Fibroblast of skin of right quadriceps (primary cell): ENCODE measurements around the gene CTNND2.
A peak's percentile ranks its signal among the peaks of the same experiment; 100 is the strongest.

Experiments used
- DNase-seq: peaks from one replicate; pipeline ENCODE4 v3.0.0-alpha.2; 2013

CTNND2 gene, protein sequence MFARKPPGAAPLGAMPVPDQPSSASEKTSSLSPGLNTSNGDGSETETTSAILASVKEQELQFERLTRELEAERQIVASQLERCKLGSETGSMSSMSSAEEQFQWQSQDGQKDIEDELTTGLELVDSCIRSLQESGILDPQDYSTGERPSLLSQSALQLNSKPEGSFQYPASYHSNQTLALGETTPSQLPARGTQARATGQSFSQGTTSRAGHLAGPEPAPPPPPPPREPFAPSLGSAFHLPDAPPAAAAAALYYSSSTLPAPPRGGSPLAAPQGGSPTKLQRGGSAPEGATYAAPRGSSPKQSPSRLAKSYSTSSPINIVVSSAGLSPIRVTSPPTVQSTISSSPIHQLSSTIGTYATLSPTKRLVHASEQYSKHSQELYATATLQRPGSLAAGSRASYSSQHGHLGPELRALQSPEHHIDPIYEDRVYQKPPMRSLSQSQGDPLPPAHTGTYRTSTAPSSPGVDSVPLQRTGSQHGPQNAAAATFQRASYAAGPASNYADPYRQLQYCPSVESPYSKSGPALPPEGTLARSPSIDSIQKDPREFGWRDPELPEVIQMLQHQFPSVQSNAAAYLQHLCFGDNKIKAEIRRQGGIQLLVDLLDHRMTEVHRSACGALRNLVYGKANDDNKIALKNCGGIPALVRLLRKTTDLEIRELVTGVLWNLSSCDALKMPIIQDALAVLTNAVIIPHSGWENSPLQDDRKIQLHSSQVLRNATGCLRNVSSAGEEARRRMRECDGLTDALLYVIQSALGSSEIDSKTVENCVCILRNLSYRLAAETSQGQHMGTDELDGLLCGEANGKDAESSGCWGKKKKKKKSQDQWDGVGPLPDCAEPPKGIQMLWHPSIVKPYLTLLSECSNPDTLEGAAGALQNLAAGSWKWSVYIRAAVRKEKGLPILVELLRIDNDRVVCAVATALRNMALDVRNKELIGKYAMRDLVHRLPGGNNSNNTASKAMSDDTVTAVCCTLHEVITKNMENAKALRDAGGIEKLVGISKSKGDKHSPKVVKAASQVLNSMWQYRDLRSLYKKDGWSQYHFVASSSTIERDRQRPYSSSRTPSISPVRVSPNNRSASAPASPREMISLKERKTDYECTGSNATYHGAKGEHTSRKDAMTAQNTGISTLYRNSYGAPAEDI (N-terminal part only)

DNA sequence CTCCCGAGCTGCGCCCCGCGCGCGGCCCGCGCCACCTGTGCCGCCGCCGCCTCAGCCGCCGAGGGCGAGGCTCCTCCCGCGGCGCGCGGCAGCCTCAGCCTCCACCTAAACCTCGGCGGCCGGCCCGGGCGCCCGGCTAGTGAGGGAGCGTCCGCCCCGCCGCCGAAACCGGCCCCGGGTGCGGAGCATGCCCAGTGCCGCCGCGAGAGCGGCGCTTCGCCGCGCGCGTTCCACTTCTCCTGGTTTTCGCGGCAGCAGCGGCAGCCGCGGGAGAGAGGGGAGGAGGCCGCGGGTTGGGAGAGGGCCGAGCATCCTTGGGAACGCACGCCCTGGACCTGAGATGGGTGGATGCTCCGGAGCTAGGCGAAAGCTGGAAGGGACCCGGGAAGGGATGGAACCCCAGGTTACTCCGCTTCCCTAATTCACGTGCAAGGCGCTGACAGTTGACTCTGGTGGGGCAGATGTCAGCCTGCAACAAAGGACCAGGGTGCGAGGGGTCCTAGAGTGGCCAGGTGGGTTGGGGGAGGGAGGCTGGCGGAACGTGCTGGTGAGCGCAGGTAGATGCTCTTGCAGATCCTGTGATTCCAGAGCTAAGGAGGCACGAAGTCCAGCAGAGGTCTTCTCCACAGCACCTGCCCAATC, at the start of gene CTNND2:
CTNND2 (minus strand) TSS at position 182 of the 642 bp plus-strand sequence. CDS start 593 bp downstream, outside the sequence.
- DNase-seq = peak; percentile 17

DNA sequence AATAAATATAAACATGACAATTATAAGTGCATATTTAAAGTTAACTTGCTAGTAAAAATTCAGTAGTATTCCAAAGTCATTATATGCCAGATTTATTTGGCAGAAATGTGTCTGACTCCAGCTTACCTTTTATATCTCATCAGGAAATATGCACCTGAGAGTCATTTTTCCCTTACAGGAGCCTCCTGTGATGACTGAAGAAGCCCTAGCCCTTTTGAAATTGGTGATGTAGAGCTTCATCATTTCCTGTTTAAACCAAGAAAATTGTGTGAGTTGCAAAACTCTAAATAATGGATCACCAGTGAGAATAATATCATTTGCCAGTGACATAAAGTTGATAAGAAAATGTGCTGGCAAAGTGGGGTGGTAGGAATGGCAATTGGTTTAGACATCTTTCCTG, 42.1 kb upstream of the CTNND2 start:
- DNase-seq = no peak

DNA sequence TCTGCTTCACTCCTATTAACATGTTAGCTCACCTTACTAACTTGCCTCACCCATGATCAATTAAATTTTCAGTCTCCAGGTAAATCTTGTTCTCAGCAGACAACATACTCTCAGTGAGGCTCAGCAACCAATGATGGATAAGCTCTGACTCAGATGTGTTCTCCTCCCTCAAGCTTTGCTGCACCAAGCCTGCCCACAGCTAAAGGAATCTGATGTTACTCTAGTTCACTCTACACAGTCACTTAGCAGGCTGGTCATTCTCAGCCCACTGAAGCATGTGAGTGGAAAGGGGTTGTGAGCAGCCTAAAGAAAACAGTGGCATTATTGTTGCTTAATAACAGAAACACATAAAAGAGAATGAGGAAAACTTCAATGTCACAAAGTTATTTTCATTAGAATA, 37.3 kb upstream of the CTNND2 start:
- no peak for DNase-seq

DNA sequence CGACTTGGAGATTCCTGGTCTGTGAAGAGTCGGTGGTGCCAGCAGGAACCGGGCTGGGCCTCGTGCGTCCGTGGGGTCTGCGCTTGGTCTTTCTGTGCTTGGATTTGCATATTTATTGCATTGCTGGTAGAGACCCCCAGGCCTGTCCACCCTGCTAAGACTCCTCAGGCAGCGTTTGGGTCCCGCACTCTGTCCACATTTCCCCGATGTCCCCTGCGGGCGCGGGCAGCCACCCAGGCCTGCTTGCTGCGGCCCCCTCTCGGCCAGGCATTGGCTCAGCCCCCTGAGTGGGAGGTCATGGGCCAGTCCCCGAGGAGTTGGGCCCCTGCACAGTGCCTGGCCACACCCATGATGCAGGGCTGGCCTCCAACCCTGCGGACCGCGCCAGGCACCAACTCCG, 27.4 kb upstream of the CTNND2 start:
- no peak for DNase-seq

DNA sequence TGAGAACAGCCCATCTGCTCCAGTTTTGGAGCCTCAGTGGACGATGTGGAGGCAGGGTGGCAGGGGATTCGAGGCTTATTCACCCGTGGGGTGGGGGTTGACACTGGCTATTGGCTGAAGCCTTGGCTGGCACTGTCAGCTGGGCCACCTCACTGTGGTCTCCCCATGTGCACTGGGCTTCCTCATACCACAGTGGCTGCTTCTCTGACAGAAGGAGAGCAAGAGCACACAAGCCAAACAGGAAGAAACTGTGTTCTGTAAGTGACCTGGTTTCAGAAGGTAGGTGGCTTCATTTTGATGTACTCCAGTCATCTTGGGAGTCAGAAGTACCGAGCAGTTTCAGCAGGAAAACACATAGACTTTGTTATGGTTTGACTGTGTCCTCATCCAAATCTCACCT, 24.7 kb upstream of the CTNND2 start:
- no peak for DNase-seq

DNA sequence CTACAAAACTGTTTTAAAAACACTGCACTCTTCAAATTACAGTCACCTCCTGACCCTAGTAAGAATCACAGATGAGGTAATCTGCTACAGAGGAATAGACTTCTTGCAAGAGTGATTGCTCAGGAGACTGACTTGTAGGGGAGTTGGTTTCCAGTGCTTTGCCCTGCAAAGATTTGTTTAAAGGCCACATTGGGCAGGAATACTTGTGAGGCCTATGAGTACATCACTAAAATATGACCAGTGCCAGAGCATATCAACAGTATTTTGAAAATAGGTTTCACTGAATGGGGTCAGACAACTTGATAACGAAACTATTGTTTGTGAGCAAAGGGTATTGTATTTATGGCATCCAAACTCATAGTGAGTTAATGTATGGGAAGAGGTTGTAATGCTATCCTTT, 21.5 kb upstream of the CTNND2 start:
- no peak for DNase-seq

DNA sequence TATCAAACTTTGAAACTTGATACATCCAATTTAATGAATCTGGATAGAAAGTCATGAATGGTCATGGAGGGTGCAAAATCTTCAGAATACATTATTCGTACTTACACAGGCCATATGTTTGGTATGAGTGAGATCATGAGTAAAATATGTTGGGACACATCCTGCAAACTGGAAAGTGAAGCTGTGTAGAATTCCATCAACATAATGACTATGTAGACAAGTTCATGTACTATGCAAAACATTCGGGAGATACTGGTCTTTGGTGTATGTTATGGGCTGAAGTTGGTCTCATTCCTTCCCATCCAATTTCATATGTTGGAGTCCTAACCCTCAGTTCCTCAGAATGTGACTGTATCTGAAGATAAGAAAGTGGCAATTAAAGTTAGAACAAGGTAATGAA, 18.1 kb upstream of the CTNND2 start:
- no peak for DNase-seq

DNA sequence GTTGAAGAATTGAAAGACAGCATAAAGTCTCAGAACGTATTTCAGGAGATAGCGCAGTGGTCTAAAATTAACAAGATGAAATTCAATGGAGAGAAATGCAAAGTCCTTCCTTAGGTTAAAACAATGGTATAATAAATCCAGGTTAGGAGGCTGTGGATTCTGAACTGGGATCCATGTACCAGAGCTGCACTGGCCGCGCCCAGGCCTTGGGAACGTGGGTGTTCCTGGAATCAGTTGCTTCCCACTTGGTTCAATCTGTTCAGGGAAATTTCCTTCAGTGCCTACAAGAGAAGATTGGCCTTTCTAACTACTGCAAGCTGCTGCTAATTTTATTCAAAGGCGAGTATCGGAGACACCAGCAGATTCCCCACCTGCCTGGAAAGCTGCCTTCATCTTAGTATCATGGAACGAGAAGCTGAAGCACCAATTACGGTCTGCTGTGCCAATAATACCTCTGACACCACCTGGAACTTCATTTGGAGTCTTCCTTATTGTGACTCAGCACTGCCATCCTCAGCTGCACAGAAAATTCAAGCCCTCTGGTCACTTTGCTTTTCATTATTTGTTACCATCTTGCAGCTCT, 14.3 kb upstream of the CTNND2 start:
- no peak for DNase-seq

DNA sequence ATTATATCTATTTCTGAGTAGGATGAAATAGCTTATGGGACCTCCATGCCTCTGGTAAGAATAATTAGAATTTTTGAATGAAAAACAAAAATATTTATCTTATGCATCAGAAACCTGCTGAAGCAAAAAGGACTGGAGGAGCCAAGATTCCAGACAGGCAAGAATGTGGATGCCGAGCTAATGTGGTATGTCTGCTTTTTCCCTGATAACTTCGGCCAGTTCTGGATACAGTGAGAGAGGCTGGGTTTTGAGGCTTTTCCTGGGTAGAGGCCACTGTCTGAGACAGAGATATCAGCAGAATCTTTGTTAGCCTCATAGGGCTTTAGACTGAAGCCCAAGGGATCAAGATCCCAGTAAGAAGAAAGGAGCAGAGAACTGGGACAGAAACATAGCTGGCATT, 5.2 kb upstream of the CTNND2 start:
- DNase-seq = no peak

DNA sequence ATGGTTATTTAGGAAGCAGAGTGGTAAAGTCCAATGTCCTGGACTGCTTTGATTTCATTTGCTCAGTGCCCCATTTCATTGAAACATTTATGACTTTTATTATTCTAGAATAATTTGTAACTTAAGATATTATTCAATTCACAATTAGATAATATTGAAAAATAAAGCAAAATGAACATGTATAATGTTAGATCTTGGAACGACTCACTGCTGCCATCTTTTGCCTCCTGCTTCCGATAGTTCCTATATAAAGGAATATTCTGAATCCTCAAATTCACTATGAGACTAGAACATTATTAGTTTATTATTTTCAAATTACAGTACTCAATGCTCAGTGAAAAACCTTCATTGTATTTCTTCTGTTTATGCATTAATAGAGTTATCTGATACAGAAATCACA, 2.3 kb upstream of the CTNND2 start:
- DNase-seq = no peak

DNA sequence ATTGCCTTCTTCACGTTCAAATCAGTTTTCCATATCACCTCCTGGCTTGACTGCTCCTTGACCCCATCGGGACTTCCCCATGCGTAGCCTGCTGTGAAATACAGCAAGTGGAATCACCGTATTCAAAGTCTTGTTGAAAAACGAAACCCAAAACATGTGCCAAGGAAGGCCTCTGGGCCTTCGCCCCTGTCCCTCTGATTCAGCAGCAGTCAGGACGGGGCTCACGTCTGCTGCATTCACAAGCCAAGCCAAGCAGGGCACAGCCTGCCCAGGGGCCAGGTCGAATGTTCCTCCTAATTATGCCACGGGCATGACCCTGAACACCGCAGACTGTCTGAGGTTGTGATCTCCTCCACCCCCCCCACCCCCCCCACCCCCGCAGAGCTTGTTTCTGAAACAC, 960 bp upstream of the CTNND2 start:
- no peak for DNase-seq

DNA sequence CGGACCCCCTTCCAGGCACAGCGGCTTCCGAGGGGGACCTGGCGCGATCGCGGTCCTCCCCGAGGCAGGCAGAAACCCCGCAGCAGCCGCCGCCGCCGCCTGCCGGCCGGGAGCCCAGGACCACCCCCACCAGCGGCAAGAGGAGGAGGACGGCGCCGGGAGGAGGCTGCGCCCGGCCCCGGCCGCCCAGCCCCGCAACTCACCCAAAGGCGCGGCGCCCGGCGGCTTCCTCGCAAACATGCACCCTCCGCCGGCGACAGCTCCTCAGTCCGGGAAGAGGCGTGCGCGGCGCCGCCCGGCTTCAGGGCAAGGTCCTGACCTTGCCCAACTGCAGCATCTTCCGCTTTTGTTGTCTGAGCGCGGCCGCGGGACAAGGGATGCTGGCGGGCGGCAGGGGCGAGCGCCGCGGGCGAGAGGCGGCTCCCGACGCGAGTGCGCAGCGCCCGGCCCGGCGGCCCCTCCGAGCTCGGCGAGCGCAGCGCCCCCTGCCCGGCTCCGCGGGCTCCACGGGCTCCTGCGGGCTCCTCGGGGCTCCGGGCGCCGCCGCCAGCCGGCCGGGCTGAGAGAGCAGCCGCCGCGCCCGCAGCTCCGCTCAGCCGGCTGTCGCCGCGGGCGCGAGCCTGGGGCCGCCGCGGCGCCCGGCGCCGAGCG, 507 bp downstream of the CTNND2 start:
- peak; percentile 6 for DNase-seq

DNA sequence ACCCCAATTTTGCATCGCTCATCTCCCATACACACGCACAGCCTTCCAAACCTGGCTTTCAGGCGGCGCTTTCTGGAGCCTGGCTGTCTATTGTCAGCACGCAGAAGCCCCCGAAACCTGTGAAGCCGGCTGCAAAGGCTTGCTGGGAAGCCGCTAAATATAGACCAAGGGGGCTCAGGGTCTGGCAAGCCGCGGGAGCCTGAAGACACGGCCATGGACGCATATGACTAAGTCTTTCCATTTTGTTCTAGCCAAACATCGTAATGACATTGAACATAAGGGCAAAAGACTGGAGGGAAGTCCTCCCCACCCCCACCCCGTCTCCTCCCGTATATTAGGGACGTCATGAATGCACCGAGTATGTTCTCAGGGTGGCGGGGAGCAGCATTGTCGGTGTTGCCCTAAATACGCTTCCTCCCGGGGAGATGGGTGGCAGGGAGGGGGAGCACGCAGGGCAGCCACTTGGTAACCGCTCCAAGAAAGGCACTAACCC, 1.1 kb downstream of the CTNND2 start:
- DNase-seq = no peak

DNA sequence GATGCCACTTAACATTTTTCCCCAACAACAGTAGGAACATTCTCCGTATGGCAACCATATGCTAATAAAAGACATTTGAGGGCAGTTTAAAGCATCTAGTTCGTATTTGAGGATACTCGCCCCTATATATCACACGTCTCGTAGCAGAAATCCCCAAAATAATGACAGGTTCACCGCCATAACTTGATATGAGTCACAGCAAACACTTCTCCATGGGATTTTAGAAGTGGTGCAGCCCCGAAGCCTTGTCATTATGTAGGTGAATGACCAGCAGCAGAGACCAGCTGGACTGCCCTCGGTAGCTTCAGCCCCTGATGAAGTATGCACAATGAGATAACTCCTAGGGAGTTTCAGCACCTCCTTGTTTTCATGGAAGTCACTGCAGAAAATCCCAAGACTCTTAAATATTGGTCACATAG, 2.0 kb downstream of the CTNND2 start:
- DNase-seq = no peak

DNA sequence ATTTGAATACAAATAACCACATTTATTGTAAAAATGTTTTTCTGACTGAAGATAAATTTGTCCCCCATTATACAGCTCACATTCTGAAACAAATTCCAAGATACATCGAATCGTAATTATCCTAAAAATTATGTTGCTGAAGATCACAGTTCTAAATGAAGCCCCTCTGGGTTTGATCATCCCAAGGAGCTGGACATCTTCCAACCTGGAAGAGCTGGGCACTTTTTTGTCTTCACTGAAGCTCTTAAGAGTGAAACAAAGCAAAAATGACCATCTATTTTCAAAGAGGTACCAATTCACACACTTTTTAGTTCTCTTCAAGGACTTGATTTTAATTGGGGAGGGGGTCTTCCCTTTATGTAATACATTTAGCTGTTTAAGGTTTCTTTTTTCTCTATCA, 5.5 kb downstream of the CTNND2 start:
- DNase-seq = no peak

DNA sequence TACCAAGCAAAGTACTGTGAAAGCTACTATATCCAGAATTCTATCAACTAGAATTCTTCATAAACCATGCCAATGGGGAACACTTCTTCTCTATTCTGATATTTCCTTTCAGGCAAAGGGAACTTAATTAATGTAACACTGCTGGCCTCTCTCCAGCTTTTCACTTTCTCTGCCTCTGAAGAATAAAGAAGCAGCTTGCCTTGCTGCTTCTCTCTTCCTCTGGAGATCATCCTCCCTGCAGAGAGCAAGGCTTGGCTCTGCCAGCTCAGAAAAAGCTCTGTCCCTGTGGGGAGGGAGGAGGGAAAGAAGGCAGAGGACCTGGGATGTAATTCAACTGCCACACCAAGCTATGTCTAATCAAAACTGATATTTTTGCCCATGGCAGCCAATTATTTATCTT, 6.5 kb downstream of the CTNND2 start:
- no peak for DNase-seq

DNA sequence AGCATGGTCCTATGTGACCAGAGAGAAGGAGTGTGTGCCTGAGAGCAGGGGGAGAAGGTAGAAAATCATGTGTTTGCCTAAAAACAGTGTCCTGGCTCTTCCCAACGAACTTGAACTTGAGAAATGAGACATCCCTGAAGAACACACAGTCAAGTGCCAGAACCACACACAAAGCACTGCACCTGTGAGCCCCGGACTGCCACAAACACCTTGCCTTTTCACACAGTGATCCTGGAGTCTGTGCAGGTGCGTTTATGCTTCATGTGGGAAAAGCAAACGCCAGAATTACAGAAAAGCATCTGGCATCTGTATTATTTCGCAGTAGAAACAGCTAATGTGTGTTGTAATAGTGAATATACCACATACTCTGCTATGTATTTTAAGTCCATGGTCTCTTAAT, 9.3 kb downstream of the CTNND2 start:
- DNase-seq = no peak

DNA sequence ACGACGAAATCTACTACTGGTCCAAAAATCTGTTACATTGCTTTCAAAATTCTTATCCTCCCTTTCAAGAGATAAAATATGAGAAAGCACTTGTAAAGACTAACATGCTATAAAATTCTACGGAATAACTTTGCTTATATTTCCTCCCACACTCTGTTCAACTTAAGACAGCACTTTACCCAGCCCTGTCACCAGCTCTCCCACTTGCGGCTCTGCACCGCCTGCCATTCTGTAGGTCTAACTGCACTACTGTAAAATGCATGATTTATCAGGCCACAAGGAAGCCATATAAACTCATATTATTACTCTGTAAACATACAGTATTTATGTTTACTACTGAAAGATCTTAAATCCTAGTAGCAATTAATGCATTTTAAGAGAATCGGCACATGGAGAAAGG, 11.4 kb downstream of the CTNND2 start:
- DNase-seq = no peak

DNA sequence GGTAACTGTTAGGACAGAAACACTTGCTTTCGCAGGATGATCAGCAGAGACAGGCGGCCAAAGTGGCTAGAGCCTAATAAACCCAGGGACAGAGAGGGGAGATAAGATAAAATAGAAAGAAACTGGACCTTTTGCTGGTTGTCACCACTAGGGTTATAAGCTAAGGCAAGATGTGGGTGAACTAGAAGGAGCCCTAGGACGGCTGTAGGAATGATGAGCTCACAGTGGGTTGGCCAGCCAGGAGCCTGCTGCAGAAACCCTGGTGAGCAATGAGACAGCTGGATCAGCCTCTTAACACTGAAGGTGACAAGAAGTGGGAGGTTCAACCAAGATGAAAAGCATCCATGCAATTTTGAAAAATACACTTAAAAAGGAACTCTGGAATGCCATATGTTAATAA, 13.5 kb downstream of the CTNND2 start:
- no peak for DNase-seq

DNA sequence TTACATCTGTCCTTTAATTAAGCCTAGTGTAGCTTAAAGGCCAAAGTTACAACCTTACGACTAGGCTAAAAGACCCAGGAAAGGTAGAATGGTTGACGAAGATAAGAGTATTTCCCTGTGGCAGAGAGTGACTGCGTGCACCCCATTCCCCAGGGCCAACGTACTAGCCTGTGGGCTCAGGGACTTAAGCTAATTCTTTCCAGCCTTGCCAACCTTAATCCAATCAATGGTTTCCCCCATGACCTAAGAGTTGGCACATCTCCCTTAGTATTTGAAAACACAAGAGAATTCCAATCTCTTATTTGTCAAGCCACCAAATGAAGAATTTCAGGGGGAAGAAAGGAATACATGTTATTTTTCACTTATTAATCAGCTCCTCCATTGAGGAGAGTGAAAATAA, 16.0 kb downstream of the CTNND2 start:
- no peak for DNase-seq

DNA sequence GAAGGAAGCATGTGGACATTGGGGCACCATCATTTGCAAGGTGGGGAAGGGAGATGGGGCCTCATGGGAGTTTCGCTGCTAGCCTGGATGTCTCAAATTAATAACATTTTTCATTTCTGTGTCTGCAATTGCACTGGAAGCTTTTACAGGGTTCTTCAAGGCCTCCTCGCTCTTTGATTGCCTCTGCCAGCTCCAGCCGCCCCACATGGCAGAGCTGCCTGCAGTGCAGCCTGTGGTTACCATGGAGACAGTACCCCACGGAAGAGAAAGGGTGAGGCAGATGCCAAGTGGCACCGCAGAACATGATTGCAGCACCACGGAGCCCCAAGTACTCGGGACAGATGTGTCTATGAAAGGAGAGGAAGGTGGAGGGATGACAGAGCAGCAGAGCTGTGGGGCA, 25.4 kb downstream of the CTNND2 start:
- DNase-seq = no peak

DNA sequence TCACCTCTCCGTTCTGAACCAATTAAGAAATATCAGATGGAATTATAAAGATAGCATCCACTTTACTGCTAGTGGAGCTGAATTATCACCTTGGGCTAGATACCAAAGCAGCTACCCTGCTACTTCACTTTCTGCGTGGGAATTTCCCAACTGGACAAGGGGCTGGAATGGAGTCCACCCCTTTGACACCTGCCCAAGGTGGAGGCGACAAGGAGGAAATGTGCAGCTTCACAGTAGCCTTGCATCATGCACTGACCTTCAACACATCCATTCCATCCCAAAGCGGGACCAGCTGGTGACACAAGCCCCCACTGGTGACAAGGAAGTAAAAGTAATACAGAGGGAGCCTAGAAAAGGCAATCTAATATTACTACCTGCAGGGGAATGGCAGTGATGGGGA, 30.7 kb downstream of the CTNND2 start:
- no peak for DNase-seq
